HG02642 (cell line): ENCODE results near the gene SLC44A5.
A peak's percentile ranks its signal among the peaks of the same experiment; 100 is the strongest.
"Not testable (repeated sequence)": the region's sequence is repeated elsewhere in the genome, so short reads cannot be mapped to it uniquely, and the experiment has no call there.

Experiments
- ATAC-seq: cut with Tn5 transposase; IDR thresholded peaks from one replicate; pipeline ENCODE4 v1.9.1; 2021; ENCODE audit warnings: mild to moderate bottlenecking; ENCODE audit not compliant: unreplicated experiment, poor library complexity

Gene SLC44A5

GRCh38 chr1:75396745-75397144 lies 214.2 kb downstream of the SLC44A5 start:
- ATAC-seq: no peak

- no peak for ATAC-seq
Measured at GRCh38 chr1:75396260-75396659, 214.7 kb downstream of the SLC44A5 start.

GRCh38 chr1:75394386-75395139 lies 216.4 kb downstream of the SLC44A5 start:
- peak; percentile 49 for ATAC-seq

GRCh38 chr1:75392278-75392677 lies 218.6 kb downstream of the SLC44A5 start:
- ATAC-seq: peak; percentile 92

DNA sequence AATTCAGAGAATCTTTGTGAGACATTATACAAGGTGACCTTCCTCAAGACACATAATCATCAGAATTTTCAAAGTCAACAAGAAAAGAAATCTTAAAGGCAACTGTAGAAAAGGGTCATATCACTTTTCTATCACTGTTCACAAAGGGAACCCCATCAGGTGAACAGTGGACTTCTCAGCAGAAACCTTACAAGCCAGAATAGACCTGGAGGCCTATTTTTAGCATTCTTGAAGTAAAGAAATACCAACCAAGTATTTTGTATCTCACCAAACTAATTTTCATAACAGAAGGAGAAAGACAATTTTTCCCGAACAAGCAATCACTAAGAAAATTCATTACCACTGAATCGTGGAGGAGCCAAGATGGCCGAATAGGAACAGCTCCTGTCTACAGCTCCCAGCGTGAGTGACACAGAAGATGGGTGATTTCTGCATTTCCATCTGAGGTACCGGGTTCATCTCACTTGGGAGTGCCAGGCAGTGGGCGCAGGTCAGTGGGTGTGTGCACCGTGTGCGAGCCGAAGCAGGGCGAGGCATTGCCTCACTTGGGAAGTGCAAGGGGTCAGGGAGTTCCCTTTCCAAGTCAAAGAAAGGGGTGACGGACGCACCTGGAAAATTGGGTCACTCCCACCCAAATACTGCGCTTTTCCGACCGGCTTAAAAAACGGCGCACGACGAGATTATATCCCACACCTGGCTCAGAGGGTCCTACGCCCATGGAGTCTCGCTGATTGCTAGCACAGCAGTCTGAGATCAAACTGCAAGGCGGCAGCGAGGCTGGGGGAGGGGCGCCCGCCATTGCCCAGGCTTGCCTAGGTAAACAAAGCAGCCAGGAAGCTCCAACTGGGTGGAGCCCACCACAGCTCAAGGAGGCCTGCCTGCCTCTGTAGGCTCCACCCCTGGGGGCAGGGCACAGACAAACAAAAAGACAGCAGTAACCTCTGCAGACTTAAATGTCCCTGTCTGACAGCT lies 235.2 kb downstream of the SLC44A5 start:
- not testable (repeated sequence) for ATAC-seq

- no peak for ATAC-seq
Measured at GRCh38 chr1:75373542-75374159, 237.3 kb downstream of the SLC44A5 start.

- ATAC-seq: no peak
Measured at GRCh38 chr1:75366595-75366994, 244.3 kb downstream of the SLC44A5 start.

- no peak for ATAC-seq
Measured at GRCh38 chr1:75361260-75361659, 249.7 kb downstream of the SLC44A5 start.

- ATAC-seq: not testable (repeated sequence)
Measured at GRCh38 chr1:75354267-75354666, 256.6 kb downstream of the SLC44A5 start.

GRCh38 chr1:75353051-75353450 lies 257.9 kb downstream of the SLC44A5 start:
- no peak for ATAC-seq

GRCh38 chr1:75345538-75346292 lies 265.2 kb downstream of the SLC44A5 start:
- no peak for ATAC-seq

GRCh38 chr1:75342786-75343185 lies 268.1 kb downstream of the SLC44A5 start:
- no peak for ATAC-seq

GRCh38 chr1:75341537-75341936 lies 269.4 kb downstream of the SLC44A5 start:
- ATAC-seq: peak; percentile 52

- ATAC-seq: peak; percentile 94
Measured at GRCh38 chr1:75338616-75339483, 272.1 kb downstream of the SLC44A5 start.

GRCh38 chr1:75334876-75335389 lies 276.0 kb downstream of the SLC44A5 start:
- no peak for ATAC-seq

DNA sequence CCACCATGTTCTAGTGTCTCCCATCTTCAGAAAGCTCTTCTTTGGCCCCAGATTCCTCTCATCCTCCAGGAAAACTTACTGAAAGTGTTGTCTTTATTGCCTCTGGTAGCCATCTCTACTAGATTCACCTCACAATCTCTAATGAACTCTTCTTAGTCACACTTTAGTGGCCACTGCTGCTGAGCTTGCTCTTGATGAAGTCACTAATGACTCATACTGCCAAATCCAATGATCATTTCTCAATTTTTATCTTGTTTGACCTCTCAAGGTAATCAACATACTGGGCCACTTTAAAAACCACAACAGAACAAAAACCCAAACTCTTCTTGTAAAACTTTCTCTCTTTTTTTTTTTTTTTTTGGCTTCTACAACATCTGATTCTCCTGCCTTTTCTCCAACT lies 280.3 kb downstream of the SLC44A5 start:
- ATAC-seq: no peak

DNA sequence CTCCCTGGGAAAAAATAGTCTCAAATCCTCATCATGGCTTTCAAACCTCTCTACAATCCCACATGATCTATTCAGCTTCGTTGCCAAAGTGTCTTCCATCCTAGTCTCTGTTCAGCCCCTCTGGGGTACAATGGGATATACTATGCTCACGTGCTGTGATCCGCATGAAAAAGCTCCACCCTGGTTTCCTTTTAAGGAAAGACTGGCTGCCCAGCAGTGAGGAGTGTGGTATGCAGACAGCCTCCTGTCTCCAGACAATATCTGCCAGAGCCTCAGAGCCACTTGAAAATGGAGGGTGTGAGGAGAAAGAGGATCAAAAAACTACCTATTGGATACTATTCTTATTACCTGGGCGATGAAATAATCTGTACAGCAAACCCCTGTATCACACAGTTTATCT lies 282.2 kb downstream of the SLC44A5 start:
- ATAC-seq: no peak

- no peak for ATAC-seq
Measured at GRCh38 chr1:75327395-75327794, 283.5 kb downstream of the SLC44A5 start.

- no peak for ATAC-seq
Measured at GRCh38 chr1:75317976-75318375, 292.9 kb downstream of the SLC44A5 start.
